Islet of Langerhans (tissue), 1 donor: ENCODE measurements around the gene FOXE3.

Source experiments
- FAIRE-seq: peaks from one replicate; lab custom pipeline; 2011; peaks lifted over from hg19 to GRCh38; lab: Jason Lieb, UNC

FOXE3 gene

GRCh38 chr1:47435506-47436303, 19.6 kb downstream of the FOXE3 start:
- no peak for FAIRE-seq

GRCh38 chr1:47436304-47436978, 20.4 kb downstream of the FOXE3 start:
- FAIRE-seq: no peak

GRCh38 chr1:47436979-47437446, 20.9 kb downstream of the FOXE3 start:
- no peak for FAIRE-seq

- FAIRE-seq: no peak
These were observed 21.5 kb downstream of the FOXE3 start, which contains the start of gene FOXD2 for GRCh38 chr1:47437447-47438164. TSS of gene FOXD2 (plus strand) at chr1:47438044. CDS start at chr1:47438136, 92 bp downstream.

GRCh38 chr1:47438165-47439016, 22.3 kb downstream of the FOXE3 start:
- FAIRE-seq: no peak

- no peak for FAIRE-seq
These were observed 23.1 kb downstream of the FOXE3 start for GRCh38 chr1:47439017-47439818.

- FAIRE-seq: no peak
These were observed 23.9 kb downstream of the FOXE3 start for GRCh38 chr1:47439819-47440598.

- no peak for FAIRE-seq
These were observed 24.6 kb downstream of the FOXE3 start for GRCh38 chr1:47440599-47441081.

GRCh38 chr1:47441450-47442106, 25.5 kb downstream of the FOXE3 start:
- no peak for FAIRE-seq

GRCh38 chr1:47442202-47442601, 26.1 kb downstream of the FOXE3 start:
- no peak for FAIRE-seq

- no peak for FAIRE-seq
These were observed 26.9 kb downstream of the FOXE3 start for GRCh38 chr1:47442842-47443529.

- FAIRE-seq: no peak
These were observed 27.6 kb downstream of the FOXE3 start for GRCh38 chr1:47443530-47444296.

- no peak for FAIRE-seq
These were observed 28.1 kb downstream of the FOXE3 start for GRCh38 chr1:47444297-47444561.

GRCh38 chr1:47444562-47445465, 28.7 kb downstream of the FOXE3 start:
- FAIRE-seq: no peak

- FAIRE-seq: no peak
These were observed 29.9 kb downstream of the FOXE3 start for GRCh38 chr1:47445823-47446550.

- no peak for FAIRE-seq
These were observed 32.6 kb downstream of the FOXE3 start for GRCh38 chr1:47448462-47449222.
